ENCODE measurements around the gene RAB24.

Gene RAB24

DNA sequence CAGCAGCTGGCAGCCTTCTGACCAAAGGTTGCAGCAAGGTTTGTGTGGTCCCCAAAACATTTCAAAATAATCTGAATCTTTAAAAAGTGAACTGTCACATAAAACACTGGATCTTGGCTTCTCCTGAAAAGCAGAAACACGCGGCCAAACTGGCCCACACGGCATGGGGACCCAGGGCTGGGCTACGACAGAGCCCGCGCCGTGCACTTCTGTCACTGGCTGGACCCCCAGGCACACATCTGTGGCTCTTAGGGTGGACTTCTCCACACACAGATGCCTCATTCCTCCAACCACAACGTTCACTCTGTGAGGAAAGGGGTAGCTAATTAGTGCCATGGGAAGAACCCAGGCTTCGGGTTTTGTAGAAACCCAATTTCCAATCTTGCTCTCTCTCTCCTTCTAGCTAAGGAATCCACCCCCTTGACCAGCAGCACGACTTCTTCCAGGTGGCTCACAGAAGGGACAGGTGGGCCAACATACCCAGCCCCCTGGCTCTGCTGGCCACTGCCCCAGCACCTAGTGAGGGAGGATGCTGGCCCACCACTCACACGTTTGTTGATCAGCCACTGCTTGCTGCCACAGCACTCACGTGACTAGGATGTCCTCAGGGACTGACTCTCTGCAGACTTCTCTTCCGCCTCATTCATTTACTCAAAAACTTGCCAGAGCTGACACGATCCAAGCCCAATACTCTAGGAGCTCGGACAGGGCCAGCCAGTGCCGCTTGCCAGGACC, 30.1 kb upstream of the RAB24 start:
- H3K27me3 ChIP-seq (replicated peaks; ENCODE audit: control insufficient read depth, insufficient read depth, low read length, poor library complexity, severe bottlenecking) = no peaks in the 10 kb centered on the region
- no peak overlapping the region for H3K4me3 ChIP-seq (ENCODE audit: insufficient read depth, low read depth, low read length, poor library complexity, severe bottlenecking)
- H3K9me3 ChIP-seq (ENCODE audit: control insufficient read depth, low read length) = no peaks in the 10 kb centered on the region
- DNase-seq = no peak
- H3K4me1 ChIP-seq (ENCODE audit: control insufficient read depth, insufficient read depth, low read length, poor library complexity, severe bottlenecking) = no peaks in the 10 kb centered on the region
- peaks cover 81% of the 10 kb centered on the region for H3K36me3 ChIP-seq (ENCODE audit: control insufficient read depth, insufficient read depth, low read length)
- H3K27ac ChIP-seq (ENCODE audit: insufficient read depth, low read length, poor library complexity, severe bottlenecking) = no peak overlapping the region

DNA sequence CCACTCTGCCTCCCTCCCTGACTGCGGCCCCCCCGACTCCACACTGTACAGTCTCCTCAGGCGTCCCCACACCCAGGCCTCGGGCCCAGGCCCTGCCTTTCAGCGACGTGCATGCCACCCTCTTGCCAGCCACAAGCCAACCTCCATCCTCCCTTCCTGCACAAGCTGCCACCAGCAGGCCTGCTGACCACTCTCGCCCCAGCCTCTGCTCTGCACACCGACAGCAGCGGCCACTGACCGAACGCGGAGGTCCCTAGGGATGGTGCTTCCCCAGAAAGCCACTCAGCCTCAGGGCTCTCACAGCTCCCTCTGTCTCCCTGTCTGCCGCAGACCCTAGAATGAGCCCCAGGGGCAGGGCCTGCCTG, 29.4 kb upstream of the RAB24 start:
- H3K36me3 ChIP-seq (ENCODE audit: control insufficient read depth, insufficient read depth, low read length) = peaks cover 74% of the 10 kb centered on the region
- no peak overlapping the region for H3K4me3 ChIP-seq (ENCODE audit: insufficient read depth, low read depth, low read length, poor library complexity, severe bottlenecking)
- H3K9me3 ChIP-seq (ENCODE audit: control insufficient read depth, low read length) = no peaks in the 10 kb centered on the region
- no peak overlapping the region for H3K27ac ChIP-seq (ENCODE audit: insufficient read depth, low read length, poor library complexity, severe bottlenecking)
- no peaks in the 10 kb centered on the region for H3K4me1 ChIP-seq (ENCODE audit: control insufficient read depth, insufficient read depth, low read length, poor library complexity, severe bottlenecking)
- H3K27me3 ChIP-seq (replicated peaks; ENCODE audit: control insufficient read depth, insufficient read depth, low read length, poor library complexity, severe bottlenecking) = no peaks in the 10 kb centered on the region
- no peak for DNase-seq

DNA sequence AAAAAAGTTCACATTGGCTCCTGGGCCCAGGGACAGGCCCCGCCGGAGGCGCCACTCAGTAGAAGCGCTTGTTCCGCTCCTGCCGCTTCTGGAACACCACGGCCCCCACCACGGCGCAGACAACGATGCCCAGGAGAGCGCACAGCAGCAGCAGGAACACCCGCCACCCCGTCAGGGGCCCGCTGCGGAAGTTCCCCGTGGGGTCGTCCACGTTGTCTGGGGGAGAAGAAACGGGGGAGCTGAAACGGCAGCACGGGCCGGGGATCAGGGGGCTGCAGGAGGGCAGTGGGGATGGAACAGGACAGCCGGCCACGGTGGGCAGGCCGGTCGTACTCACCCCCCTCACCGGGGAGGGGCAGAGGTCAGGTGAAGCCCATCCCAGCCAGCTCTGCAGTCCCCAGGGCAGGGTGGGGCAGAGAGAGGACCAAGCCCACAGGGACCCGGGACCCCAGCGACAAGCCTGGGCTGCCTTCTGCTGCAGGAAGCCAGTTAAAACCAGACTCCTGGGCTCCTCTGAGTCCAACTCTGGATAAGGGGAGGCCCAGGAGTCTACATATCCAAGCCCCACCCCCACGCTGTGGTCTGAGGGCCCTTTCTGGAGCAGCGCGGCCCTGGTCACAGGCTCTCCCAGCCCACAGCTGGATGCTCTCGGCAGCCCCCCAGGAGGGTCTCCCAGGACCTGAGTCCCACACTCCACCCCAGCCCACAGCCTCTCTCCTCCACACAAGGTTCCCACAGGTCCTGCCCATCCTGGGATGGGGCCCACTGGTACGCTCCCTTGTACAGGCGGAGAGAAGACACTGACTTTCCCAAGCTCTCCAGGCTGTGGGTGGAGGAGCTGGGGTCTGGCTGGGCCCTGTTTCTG, 28.7 kb upstream of the RAB24 start:
- Histone ChIP-seq H3K36me3 (ENCODE audit: control insufficient read depth, insufficient read depth, low read length) (peaks cover 68% of the 10 kb centered on the region), H3K4me3 (ENCODE audit: insufficient read depth, low read depth, low read length, poor library complexity, severe bottlenecking) (no peak overlapping the region), H3K4me1 (ENCODE audit: control insufficient read depth, insufficient read depth, low read length, poor library complexity, severe bottlenecking) (no peaks in the 10 kb centered on the region), H3K27me3 (replicated peaks; ENCODE audit: control insufficient read depth, insufficient read depth, low read length, poor library complexity, severe bottlenecking) (no peaks in the 10 kb centered on the region), H3K27ac (ENCODE audit: insufficient read depth, low read length, poor library complexity, severe bottlenecking) (no peak overlapping the region), H3K9me3 (ENCODE audit: control insufficient read depth, low read length) (no peaks in the 10 kb centered on the region)
- DNase-seq = no peak

DNA sequence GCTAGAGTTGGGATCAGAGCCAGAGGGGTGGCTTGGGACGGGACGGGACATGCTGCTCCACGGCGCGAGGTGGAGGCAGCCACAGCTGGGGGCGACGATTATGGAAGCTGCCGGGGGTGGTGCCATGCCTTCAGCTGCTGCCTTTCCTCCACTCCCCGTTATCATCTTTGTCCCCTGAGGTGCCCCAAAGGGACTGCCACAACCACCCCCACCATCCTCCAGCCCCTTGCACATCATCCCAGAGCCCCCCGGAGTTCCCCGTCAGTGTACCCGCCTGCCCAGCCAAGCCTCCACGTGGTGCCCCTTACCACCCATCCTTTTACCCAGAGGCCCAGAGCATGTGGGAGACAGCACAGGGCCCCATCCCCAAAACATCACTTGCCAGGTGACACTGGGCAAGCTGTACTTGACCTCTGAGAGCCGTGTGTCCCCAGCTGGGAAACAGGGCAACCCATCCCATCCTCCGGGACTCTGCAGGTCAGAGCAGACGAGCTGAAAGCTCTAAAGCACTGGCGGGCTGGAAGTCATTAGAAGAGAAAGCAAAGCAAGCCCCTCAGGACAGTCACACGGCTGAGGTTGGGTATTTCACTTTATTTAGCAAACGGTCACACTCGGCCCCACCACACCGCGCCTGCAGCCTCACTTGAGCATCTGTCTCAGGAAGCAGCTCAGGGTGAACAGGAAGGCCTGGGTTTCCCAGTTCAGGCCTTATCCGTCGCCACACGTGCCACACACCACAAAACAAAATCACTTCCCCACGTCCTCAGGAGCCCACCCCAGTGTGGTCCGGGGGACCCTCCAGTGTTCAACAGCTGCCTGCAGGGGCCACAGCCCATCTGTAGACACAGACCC, 27.7 kb upstream of the RAB24 start:
- H3K27me3 ChIP-seq (replicated peaks; ENCODE audit: control insufficient read depth, insufficient read depth, low read length, poor library complexity, severe bottlenecking) = no peaks in the 10 kb centered on the region
- H3K4me3 ChIP-seq (ENCODE audit: insufficient read depth, low read depth, low read length, poor library complexity, severe bottlenecking) = no peak overlapping the region
- peaks cover 57% of the 10 kb centered on the region for H3K36me3 ChIP-seq (ENCODE audit: control insufficient read depth, insufficient read depth, low read length)
- no peak overlapping the region for H3K27ac ChIP-seq (ENCODE audit: insufficient read depth, low read length, poor library complexity, severe bottlenecking)
- no peaks in the 10 kb centered on the region for H3K4me1 ChIP-seq (ENCODE audit: control insufficient read depth, insufficient read depth, low read length, poor library complexity, severe bottlenecking)
- DNase-seq = no peak
- H3K9me3 ChIP-seq (ENCODE audit: control insufficient read depth, low read length) = no peaks in the 10 kb centered on the region

DNA sequence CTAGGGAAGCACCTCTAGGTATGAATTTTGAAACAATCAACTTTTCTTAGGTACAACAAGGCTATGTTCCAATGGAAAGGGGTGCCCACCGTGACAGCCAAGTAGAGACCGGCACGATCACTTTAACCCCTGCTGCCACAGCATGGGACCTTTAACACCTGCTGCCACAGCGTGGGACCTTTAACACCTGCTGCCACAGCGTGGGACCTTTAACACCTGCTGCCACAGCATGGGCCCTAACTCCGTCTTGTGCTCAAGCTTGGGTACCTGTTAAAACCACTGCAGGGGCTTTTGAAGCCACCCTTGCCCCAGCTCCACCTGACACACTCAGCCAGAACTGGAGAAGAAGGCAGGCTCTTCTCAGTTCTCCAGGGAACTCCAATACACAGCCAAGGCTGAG, 26.4 kb upstream of the RAB24 start:
- Histone ChIP-seq H3K4me3 (ENCODE audit: insufficient read depth, low read depth, low read length, poor library complexity, severe bottlenecking) (no peak overlapping the region), H3K36me3 (ENCODE audit: control insufficient read depth, insufficient read depth, low read length) (peaks cover 44% of the 10 kb centered on the region), H3K4me1 (ENCODE audit: control insufficient read depth, insufficient read depth, low read length, poor library complexity, severe bottlenecking) (no peaks in the 10 kb centered on the region), H3K27ac (ENCODE audit: insufficient read depth, low read length, poor library complexity, severe bottlenecking) (no peak overlapping the region), H3K27me3 (replicated peaks; ENCODE audit: control insufficient read depth, insufficient read depth, low read length, poor library complexity, severe bottlenecking) (no peaks in the 10 kb centered on the region), H3K9me3 (ENCODE audit: control insufficient read depth, low read length) (no peaks in the 10 kb centered on the region)
- no peak for DNase-seq

DNA sequence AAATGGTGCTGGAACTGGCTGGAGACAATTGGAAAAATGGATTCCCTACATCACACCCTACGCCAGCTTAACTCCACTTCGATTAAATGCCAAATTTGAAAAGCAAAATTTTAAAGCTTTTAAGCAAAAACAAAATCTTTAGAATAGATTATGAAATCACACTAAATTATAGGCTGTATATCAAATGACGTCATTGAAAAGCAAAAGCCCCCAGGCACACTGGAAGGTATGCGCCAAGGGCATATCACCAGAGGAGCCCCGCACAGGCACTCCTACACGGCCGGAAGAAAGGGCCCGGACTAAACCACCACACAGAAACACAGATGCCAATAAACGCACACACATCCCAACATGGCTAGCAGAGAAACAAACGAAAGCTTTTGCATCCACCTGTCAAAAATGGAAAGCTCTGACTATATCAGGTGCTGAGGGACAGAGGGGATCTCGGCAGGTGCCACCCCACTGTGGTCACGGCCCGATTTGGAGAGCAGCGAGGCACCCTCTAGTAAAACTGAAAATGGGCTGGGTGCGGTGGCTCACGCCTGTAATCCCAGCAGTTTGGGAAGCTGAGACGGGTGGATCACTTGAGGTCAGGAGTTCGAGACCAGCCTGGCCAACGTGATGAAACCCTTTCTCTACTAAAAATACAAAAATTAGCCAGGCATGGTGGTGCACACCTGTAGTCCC, 25.2 kb upstream of the RAB24 start:
- H3K4me1 ChIP-seq (ENCODE audit: control insufficient read depth, insufficient read depth, low read length, poor library complexity, severe bottlenecking) = no peaks in the 10 kb centered on the region
- peaks cover 32% of the 10 kb centered on the region for H3K36me3 ChIP-seq (ENCODE audit: control insufficient read depth, insufficient read depth, low read length)
- H3K27me3 ChIP-seq (replicated peaks; ENCODE audit: control insufficient read depth, insufficient read depth, low read length, poor library complexity, severe bottlenecking) = no peaks in the 10 kb centered on the region
- DNase-seq = no peak
- no peak overlapping the region for H3K27ac ChIP-seq (ENCODE audit: insufficient read depth, low read length, poor library complexity, severe bottlenecking)
- no peak overlapping the region for H3K4me3 ChIP-seq (ENCODE audit: insufficient read depth, low read depth, low read length, poor library complexity, severe bottlenecking)
- H3K9me3 ChIP-seq (ENCODE audit: control insufficient read depth, low read length) = no peaks in the 10 kb centered on the region

DNA sequence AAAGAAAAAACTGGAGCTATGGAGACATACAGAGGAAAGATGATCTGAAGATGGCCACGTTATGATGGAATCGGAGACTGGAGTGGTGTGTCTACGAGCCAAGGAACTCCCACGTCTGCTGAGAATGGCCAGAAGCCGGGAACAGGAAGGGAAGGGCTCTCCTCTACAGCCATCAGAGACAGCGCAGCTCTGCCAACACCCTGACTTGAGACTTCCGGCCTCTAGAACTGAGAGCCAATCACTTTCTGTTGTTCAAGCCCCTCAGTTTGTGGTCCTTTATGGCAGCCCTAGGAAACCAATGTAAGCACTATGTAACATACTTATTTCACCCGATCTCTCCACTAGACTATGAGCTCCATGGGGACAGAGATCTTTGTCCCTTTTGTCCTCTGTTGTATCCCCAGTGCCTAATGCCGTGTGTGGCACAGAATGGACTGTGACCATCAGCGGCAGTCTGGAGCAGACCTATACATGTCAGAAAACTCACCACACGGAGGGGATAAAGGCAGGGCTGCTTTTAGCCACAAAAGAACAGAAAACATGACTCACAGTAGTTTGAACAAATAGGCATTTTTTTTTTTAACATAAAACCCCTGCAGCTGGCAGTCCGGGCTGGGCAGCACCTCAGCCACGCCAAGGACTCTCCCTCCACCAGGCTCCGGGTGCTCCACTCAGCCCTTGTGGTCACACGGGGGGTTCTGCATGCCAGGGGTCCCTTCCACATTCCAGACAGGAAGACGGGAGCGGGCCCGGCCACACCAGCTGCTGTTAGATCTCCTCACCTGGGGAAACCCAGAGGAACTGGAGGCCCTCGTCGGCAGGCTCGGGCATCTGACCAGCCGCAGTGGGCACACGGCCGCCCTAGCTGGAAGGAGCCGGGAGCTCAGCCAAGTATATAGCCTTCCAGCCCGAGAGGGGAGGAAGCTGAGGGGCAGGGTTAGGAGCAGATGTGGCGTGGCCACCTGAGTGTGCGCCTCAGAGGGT, 24.3 kb upstream of the RAB24 start:
- no peaks in the 10 kb centered on the region for H3K27me3 ChIP-seq (replicated peaks; ENCODE audit: control insufficient read depth, insufficient read depth, low read length, poor library complexity, severe bottlenecking)
- peaks cover 24% of the 10 kb centered on the region for H3K36me3 ChIP-seq (ENCODE audit: control insufficient read depth, insufficient read depth, low read length)
- no peak overlapping the region for H3K4me3 ChIP-seq (ENCODE audit: insufficient read depth, low read depth, low read length, poor library complexity, severe bottlenecking)
- H3K4me1 ChIP-seq (ENCODE audit: control insufficient read depth, insufficient read depth, low read length, poor library complexity, severe bottlenecking) = no peaks in the 10 kb centered on the region
- no peaks in the 10 kb centered on the region for H3K9me3 ChIP-seq (ENCODE audit: control insufficient read depth, low read length)
- DNase-seq = no peak
- no peak overlapping the region for H3K27ac ChIP-seq (ENCODE audit: insufficient read depth, low read length, poor library complexity, severe bottlenecking)

DNA sequence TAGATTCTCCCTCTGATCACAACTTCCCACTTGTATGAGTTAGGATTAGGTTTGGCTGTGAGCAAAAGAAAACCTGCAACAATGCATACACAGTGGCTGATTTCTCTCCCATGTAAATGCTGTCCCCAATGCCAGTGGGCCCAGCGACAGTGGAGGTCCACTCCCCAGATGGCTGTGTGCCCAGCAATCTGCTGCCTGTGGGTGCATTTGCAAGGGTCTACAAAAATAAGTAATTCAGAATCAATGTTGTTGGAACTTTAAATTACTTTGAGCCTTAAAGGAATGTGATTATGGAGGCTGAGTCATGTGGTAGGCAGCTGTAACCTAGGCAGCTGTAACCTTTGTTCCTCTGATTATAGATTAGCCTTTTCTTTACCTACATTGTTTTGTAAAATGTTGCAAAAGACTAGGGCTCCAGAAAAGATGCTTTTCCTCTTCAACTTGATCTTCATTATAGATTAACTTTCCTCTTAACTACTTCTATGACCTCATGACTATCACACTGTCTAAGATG, 22.4 kb upstream of the RAB24 start:
- Histone ChIP-seq H3K4me1 (ENCODE audit: control insufficient read depth, insufficient read depth, low read length, poor library complexity, severe bottlenecking) (no peaks in the 10 kb centered on the region), H3K4me3 (ENCODE audit: insufficient read depth, low read depth, low read length, poor library complexity, severe bottlenecking) (no peak overlapping the region), H3K27me3 (replicated peaks; ENCODE audit: control insufficient read depth, insufficient read depth, low read length, poor library complexity, severe bottlenecking) (no peaks in the 10 kb centered on the region), H3K36me3 (ENCODE audit: control insufficient read depth, insufficient read depth, low read length) (peaks cover 4% of the 10 kb centered on the region), H3K27ac (ENCODE audit: insufficient read depth, low read length, poor library complexity, severe bottlenecking) (no peak overlapping the region), H3K9me3 (ENCODE audit: control insufficient read depth, low read length) (no peaks in the 10 kb centered on the region)
- no peak for DNase-seq
